Measurements from ENCODE around the gene COL12A1. TPM values are rescaled to one million over a fixed set of nuclear protein-coding genes. Genes with fewer than 3 reads are reported as not detected.

COL12A1 gene
- total and polyA plus RNA-seq, 9 of the 15 experiments (the other 6 are each of a cell fraction or from before 2014, with no cell fraction given): 0.11 TPM; not detected in 8

DNA sequence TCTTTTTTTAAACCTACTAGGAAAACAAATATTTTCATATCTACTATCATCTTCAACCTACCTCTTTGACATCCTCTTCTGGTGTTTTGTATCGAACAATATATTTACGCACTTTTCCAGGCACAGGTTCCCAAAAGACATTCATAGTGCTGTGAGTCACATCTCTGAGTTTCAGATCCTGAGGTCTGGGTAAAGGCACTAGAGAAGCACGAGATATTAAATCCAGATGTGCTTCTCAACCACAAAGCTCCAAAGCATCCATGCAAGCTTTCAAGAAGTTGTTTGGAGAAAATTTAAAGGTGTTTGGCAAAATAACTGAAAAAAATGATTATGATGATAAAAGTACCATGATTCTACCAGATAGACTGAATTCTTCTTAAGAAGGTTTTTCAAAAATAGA, 62.7 kb downstream of the COL12A1 start:
- ATAC-seq: no peak
- 0% methylated on average over 3 of the region's 3 CpGs for WGBS (ENCODE audit: insufficient coverage, low coverage, missing lambda C conversion rate)
- no peaks in the 10 kb centered on the region for H3K4me1 ChIP-seq (replicated peaks in 1 of 2; ENCODE audit: control insufficient read depth in 2 of 2, insufficient read depth in 2 of 2, low read length in 2 of 2)
- FAIRE-seq: no peak
- H2AFZ ChIP-seq (ENCODE audit: low read depth, low read length): no peak overlapping the region
- ChIA-PET CTCF (ENCODE audit: low intra/inter-chr PET ratio) (no interaction called here), POLR2A (no interaction called here)
- in situ Hi-C loops (cut with MboI) (no loop called here), intact Hi-C loops (cut with micrococcal nuclease) (no loop called here)
- H3K27ac ChIP-seq (ENCODE audit: extremely low read depth, low read depth, low read length): no peak overlapping the region
- H3K27me3 ChIP-seq (ENCODE audit: control insufficient read depth in 2 of 2, insufficient read depth in 2 of 2, low read length in 2 of 2): no peaks in the 10 kb centered on the region
- H3K36me3 ChIP-seq (ENCODE audit: control insufficient read depth, insufficient read depth, low read length): no peaks in the 10 kb centered on the region
- H3K9me3 ChIP-seq (replicated peaks; ENCODE audit: control insufficient read depth, insufficient read depth, low read depth, low read length): no peaks in the 10 kb centered on the region
- no peaks in the 10 kb centered on the region for H3K79me2 ChIP-seq (ENCODE audit: control insufficient read depth, insufficient read depth, low read length)
- no peak for TF ChIP-seq ZNF316 (IDR thresholded peaks at IDR 0.05)
- no peak for TF ChIP-seq ETV1 (tag; conservative IDR thresholded peaks at IDR 0.05; ENCODE audit: low read depth)
- TF ChIP-seq SRSF3 (IDR thresholded peaks at IDR 0.05; ENCODE audit: insufficient read depth, low read length): no peak
- TF ChIP-seq NFYB (IDR thresholded peaks at IDR 0.05; ENCODE audit: extremely low read depth, insufficient read length): no peak
- no peak for TF ChIP-seq HOMEZ (CRISPR knock-in tag; IDR thresholded peaks at IDR 0.05)
- TF ChIP-seq CREM (IDR thresholded peaks at IDR 0.05; ENCODE audit: low read depth): no peak
- no peak for TF ChIP-seq TCF15 (CRISPR knock-in tag; IDR thresholded peaks at IDR 0.05)
- TF ChIP-seq SRSF1 (IDR thresholded peaks at IDR 0.05; ENCODE audit: low read depth, low read length): no peak
- H3K9me1 ChIP-seq (ENCODE audit: control insufficient read depth, insufficient read depth, low read length): no peaks in the 10 kb centered on the region
- no peak overlapping the region for H3K4me2 ChIP-seq (ENCODE audit: insufficient read depth, low read length)
- no peak overlapping the region for H3K4me3 ChIP-seq
- H3K9ac ChIP-seq (ENCODE audit: insufficient read depth in 1 of 2, low read depth in 2 of 2, low read length in 2 of 2): no peak overlapping the region
- no peak for DNase-seq (ENCODE audit: extremely low read depth in 1 of 4, low spot score in 3 of 4)
- no peaks in the 10 kb centered on the region for H4K20me1 ChIP-seq (replicated peaks; ENCODE audit: control insufficient read depth, insufficient read depth, low read length)
- no TSS peak for BruUV-seq (replicated peaks)

Measured in K562 (cell line).